ENCODE measurements around the gene NAXD.

Gene NAXD

DNA sequence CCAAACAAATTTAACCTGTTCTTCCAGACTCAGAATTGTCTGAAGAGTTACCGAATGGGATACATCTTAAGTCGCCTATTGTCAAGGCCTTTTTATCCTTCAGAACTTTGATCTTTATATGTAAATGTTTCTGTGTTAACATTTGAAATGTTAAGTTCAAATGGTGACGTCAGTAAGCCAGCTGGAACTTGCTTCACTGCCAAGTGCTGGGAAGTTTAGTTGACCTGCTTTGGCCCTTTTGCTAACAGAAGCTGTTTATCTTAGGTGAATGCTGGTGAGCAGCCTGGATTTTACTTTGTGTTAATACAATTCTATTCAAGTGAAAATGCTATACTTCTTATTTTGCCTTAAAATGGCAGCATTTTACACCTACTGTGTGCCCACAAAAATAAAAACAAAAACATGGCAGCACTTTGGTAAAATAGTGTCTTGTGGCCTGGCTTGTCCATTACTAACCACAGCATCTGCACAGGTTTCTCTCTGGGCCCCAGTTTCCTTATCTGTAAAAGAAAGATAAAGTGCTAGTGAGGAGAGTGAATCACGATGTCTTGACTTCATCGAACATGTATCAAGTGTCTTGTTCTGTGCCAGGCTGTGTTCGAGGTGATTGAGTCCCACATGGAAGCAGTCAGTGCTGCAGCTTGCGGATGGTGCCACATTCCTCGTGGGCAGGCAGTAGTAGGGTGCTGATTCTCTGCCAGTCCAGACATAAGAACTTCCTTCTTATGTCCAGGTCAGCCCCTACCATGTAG is 2.2 kb downstream of the NAXD start:
- Histone ChIP-seq H3K4me1 (ENCODE audit: low read length) (0 out of 2 replicates have a peak, but pooled peaks cover 8% of the 10 kb centered on the region), H3K9me3 (replicated peaks; ENCODE audit: insufficient read depth, low read length) (no peaks in the 10 kb centered on the region), H3K4me3 (ENCODE audit: low read length) (no peak overlapping the region), H3K27me3 (replicated peaks; ENCODE audit: insufficient read depth, low read length) (no peaks in the 10 kb centered on the region), H3K36me3 (replicated peaks; ENCODE audit: insufficient read depth, low read length) (no peaks in the 10 kb centered on the region), H3K9me2 (replicated peaks; ENCODE audit: insufficient read depth, low read length) (no peaks in the 10 kb centered on the region), H3F3A (ENCODE audit: insufficient read depth, low read length) (no peaks in the 10 kb centered on the region), H2AFZ (ENCODE audit: low read length) (no peak overlapping the region), H3K9ac (ENCODE audit: low read length) (no peak overlapping the region), H3K27ac (ENCODE audit: low read length) (no peak overlapping the region), H4K20me1 (ENCODE audit: insufficient read depth, low read length) (peaks cover 4% of the 10 kb centered on the region; the same call in 1 of the 2 replicates), H3K79me2 (ENCODE audit: low read length) (peaks cover 68% of the 10 kb centered on the region), H3K4me2 (ENCODE audit: low read depth, low read length) (no peak overlapping the region)
- TF ChIP-seq EZH2 (optimal IDR thresholded peaks at IDR 0.05; ENCODE audit: low read depth, low read length) (no peak), EZH2phosphoT487 (IDR thresholded peaks at IDR 0.05; ENCODE audit: low read length) (no peak)
- TF ChIP-seq, protein P1, sequence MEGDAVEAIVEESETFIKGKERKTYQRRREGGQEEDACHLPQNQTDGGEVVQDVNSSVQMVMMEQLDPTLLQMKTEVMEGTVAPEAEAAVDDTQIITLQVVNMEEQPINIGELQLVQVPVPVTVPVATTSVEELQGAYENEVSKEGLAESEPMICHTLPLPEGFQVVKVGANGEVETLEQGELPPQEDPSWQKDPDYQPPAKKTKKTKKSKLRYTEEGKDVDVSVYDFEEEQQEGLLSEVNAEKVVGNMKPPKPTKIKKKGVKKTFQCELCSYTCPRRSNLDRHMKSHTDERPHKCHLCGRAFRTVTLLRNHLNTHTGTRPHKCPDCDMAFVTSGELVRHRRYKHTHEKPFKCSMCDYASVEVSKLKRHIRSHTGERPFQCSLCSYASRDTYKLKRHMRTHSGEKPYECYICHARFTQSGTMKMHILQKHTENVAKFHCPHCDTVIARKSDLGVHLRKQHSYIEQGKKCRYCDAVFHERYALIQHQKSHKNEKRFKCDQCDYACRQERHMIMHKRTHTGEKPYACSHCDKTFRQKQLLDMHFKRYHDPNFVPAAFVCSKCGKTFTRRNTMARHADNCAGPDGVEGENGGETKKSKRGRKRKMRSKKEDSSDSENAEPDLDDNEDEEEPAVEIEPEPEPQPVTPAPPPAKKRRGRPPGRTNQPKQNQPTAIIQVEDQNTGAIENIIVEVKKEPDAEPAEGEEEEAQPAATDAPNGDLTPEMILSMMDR (IDR thresholded peaks at IDR 0.05; ENCODE audit: low read length): no peak
- no peak for DNase-seq

DNA sequence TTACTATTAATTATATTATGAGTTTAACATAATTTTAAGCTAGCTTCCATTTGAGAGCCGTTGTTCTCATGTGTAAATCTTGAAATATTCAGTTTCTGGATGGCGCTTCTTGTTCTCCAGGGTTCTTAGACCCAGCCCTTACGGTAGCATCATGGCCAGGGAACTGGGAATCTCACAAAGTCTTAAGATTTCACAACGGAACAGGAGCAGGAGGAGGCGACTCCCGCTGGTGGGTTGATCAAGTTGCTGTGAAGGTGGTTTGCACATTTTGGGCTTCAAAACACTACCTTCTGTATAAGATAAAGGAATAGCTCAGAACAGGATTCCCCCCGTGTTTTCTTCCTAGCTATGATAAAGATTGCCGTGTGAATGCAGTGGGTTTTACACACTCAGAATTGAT is 2.8 kb downstream of the NAXD start:
- H3K4me3 ChIP-seq (ENCODE audit: low read length): no peak overlapping the region
- no peak overlapping the region for H3K9ac ChIP-seq (ENCODE audit: low read length)
- peaks cover 4% of the 10 kb centered on the region; the same call in 1 of the 2 replicates for H4K20me1 ChIP-seq (ENCODE audit: insufficient read depth, low read length)
- H3K36me3 ChIP-seq (replicated peaks; ENCODE audit: insufficient read depth, low read length): no peaks in the 10 kb centered on the region
- H3K27ac ChIP-seq (ENCODE audit: low read length): no peak overlapping the region
- TF ChIP-seq EZH2phosphoT487 (IDR thresholded peaks at IDR 0.05; ENCODE audit: low read length) (no peak), EZH2 (optimal IDR thresholded peaks at IDR 0.05; ENCODE audit: low read depth, low read length) (no peak)
- TF ChIP-seq, protein P1 (IDR thresholded peaks at IDR 0.05; ENCODE audit: low read length): no peak
- peaks cover 74% of the 10 kb centered on the region for H3K79me2 ChIP-seq (ENCODE audit: low read length)
- no peaks in the 10 kb centered on the region for H3F3A ChIP-seq (ENCODE audit: insufficient read depth, low read length)
- no peak overlapping the region for H2AFZ ChIP-seq (ENCODE audit: low read length)
- H3K27me3 ChIP-seq (replicated peaks; ENCODE audit: insufficient read depth, low read length): no peaks in the 10 kb centered on the region
- no peak for DNase-seq
- H3K9me3 ChIP-seq (replicated peaks; ENCODE audit: insufficient read depth, low read length): no peaks in the 10 kb centered on the region
- 0 out of 2 replicates have a peak, but pooled peaks cover 8% of the 10 kb centered on the region for H3K4me1 ChIP-seq (ENCODE audit: low read length)
- H3K9me2 ChIP-seq (replicated peaks; ENCODE audit: insufficient read depth, low read length): no peaks in the 10 kb centered on the region
- H3K4me2 ChIP-seq (ENCODE audit: low read depth, low read length): no peak overlapping the region

DNA sequence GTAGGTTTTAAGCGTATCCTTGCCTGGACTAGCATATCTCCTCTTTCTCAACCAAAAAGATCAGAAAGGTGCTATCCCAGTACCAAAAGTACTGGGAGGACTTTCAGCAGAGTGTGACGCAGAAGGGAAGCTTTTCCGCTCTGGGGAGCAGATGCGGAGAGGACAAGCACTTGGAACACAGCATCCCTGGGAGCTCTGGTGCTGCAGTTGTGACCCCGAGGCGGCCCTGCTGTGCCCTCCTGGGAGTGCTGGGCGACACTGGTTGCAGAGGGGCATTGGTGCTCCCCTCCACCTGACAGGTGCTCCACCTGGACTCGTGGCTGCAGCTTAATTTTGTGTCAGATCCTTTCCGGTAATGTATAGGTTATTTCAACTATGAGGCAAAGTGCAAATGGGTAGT is 3.4 kb downstream of the NAXD start:
- Histone ChIP-seq H3K4me2 (ENCODE audit: low read depth, low read length) (no peak overlapping the region), H3K4me3 (ENCODE audit: low read length) (no peak overlapping the region), H3K4me1 (ENCODE audit: low read length) (0 out of 2 replicates have a peak, but pooled peaks cover 8% of the 10 kb centered on the region), H3K9me3 (replicated peaks; ENCODE audit: insufficient read depth, low read length) (no peaks in the 10 kb centered on the region), H3K27me3 (replicated peaks; ENCODE audit: insufficient read depth, low read length) (no peaks in the 10 kb centered on the region), H3F3A (ENCODE audit: insufficient read depth, low read length) (no peaks in the 10 kb centered on the region), H3K36me3 (replicated peaks; ENCODE audit: insufficient read depth, low read length) (no peaks in the 10 kb centered on the region), H3K79me2 (ENCODE audit: low read length) (peaks cover 78% of the 10 kb centered on the region), H4K20me1 (ENCODE audit: insufficient read depth, low read length) (peaks cover 4% of the 10 kb centered on the region; the same call in 1 of the 2 replicates), H3K27ac (ENCODE audit: low read length) (no peak overlapping the region), H3K9ac (ENCODE audit: low read length) (no peak overlapping the region), H3K9me2 (replicated peaks; ENCODE audit: insufficient read depth, low read length) (no peaks in the 10 kb centered on the region), H2AFZ (ENCODE audit: low read length) (no peak overlapping the region)
- TF ChIP-seq EZH2 (optimal IDR thresholded peaks at IDR 0.05; ENCODE audit: low read depth, low read length) (no peak), EZH2phosphoT487 (IDR thresholded peaks at IDR 0.05; ENCODE audit: low read length) (no peak)
- TF ChIP-seq, protein P1 (IDR thresholded peaks at IDR 0.05; ENCODE audit: low read length): no peak
- DNase-seq: no peak
